ENCODE data around the gene OTUD1. TPM values are rescaled to one million over a fixed set of nuclear protein-coding genes. Genes with fewer than 3 reads are reported as not detected.

OTUD1 gene
- polyA plus RNA-seq, 1 donor from 2014 or later, result 6.0 TPM

DNA sequence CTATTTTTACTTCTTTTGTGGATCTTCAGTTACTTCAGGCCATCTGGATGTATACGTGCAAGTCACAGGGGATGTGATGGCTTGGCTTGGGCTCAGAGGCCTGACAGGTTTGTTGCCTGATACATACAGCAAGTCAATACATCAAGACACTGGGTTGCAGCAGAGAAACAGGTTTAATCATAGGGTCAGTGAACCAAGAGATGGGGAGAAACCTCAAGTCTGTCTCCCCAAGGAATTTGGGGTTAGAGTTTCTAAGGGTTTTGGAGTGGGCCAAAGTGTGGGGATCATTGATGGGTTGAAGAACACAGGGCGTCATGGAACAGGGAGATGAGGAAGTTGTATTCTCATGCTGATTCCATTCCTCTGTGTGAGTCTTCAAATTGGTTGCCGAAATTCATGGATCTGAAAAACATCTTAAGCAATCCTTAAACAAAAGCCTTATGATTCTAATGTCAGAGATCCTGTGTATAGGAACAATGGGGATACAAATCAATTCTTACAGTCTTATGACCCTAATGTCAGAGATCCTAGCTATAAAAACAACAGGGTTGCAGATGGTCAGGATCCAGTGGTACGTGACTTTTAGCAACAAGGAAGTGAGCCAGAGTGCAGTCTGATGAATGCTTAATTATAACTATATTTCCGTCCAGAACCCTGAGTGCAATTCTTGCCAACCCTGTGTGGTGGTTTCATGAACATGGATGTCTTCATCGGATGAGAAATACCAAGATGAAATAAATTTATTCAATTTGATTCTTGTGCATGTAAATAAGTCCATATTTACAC, 18.9 kb downstream of the OTUD1 start:
- Histone ChIP-seq H3F3A (ENCODE audit: insufficient read depth, low read length, poor library complexity, severe bottlenecking) (no peaks in the 10 kb centered on the region), H3K79me2 (replicated peaks; ENCODE audit: insufficient read depth, low read length) (no peaks in the 10 kb centered on the region), H3K4me2 (ENCODE audit: low read length) (no peak overlapping the region), H4K20me1 (ENCODE audit: insufficient read depth) (no peaks in the 10 kb centered on the region), H3K9ac (ENCODE audit: low read length) (no peak overlapping the region), H3K9me2 (ENCODE audit: insufficient read depth, low read length) (no peaks in the 10 kb centered on the region), H3K4me3 (ENCODE audit: low read length) (no peak overlapping the region), H3K9me3 (ENCODE audit: low read length) (no peaks in the 10 kb centered on the region), H3K27me3 (ENCODE audit: insufficient read depth, low read depth, low read length) (no peaks in the 10 kb centered on the region), H3K27ac (ENCODE audit: low read length) (no peak overlapping the region), H2AFZ (ENCODE audit: low read depth, low read length) (no peak overlapping the region), H3K36me3 (ENCODE audit: insufficient read depth, low read length) (no peaks in the 10 kb centered on the region)
- TF ChIP-seq EP300 (conservative IDR thresholded peaks at IDR 0.05; ENCODE audit: poor library complexity, severe bottlenecking) (no peak), RAD21 (conservative IDR thresholded peaks at IDR 0.05) (no peak), POLR2AphosphoS5 (IDR thresholded peaks at IDR 0.05) (no peak), EZH2 (IDR thresholded peaks at IDR 0.05; ENCODE audit: borderline replicate concordance, insufficient read depth, low read length, poor library complexity, severe bottlenecking) (no peak), TAF1 (IDR thresholded peaks at IDR 0.05; ENCODE audit: low read depth) (no peak), MXI1 (conservative IDR thresholded peaks at IDR 0.05; ENCODE audit: poor library complexity, severe bottlenecking) (no peak), SMC3 (conservative IDR thresholded peaks at IDR 0.05; ENCODE audit: poor library complexity) (no peak)
- TF ChIP-seq, protein P1, sequence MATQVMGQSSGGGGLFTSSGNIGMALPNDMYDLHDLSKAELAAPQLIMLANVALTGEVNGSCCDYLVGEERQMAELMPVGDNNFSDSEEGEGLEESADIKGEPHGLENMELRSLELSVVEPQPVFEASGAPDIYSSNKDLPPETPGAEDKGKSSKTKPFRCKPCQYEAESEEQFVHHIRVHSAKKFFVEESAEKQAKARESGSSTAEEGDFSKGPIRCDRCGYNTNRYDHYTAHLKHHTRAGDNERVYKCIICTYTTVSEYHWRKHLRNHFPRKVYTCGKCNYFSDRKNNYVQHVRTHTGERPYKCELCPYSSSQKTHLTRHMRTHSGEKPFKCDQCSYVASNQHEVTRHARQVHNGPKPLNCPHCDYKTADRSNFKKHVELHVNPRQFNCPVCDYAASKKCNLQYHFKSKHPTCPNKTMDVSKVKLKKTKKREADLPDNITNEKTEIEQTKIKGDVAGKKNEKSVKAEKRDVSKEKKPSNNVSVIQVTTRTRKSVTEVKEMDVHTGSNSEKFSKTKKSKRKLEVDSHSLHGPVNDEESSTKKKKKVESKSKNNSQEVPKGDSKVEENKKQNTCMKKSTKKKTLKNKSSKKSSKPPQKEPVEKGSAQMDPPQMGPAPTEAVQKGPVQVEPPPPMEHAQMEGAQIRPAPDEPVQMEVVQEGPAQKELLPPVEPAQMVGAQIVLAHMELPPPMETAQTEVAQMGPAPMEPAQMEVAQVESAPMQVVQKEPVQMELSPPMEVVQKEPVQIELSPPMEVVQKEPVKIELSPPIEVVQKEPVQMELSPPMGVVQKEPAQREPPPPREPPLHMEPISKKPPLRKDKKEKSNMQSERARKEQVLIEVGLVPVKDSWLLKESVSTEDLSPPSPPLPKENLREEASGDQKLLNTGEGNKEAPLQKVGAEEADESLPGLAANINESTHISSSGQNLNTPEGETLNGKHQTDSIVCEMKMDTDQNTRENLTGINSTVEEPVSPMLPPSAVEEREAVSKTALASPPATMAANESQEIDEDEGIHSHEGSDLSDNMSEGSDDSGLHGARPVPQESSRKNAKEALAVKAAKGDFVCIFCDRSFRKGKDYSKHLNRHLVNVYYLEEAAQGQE (IDR thresholded peaks at IDR 0.05; ENCODE audit: borderline replicate concordance), result no peak
- TF ChIP-seq, protein P2, sequence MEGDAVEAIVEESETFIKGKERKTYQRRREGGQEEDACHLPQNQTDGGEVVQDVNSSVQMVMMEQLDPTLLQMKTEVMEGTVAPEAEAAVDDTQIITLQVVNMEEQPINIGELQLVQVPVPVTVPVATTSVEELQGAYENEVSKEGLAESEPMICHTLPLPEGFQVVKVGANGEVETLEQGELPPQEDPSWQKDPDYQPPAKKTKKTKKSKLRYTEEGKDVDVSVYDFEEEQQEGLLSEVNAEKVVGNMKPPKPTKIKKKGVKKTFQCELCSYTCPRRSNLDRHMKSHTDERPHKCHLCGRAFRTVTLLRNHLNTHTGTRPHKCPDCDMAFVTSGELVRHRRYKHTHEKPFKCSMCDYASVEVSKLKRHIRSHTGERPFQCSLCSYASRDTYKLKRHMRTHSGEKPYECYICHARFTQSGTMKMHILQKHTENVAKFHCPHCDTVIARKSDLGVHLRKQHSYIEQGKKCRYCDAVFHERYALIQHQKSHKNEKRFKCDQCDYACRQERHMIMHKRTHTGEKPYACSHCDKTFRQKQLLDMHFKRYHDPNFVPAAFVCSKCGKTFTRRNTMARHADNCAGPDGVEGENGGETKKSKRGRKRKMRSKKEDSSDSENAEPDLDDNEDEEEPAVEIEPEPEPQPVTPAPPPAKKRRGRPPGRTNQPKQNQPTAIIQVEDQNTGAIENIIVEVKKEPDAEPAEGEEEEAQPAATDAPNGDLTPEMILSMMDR (IDR thresholded peaks at IDR 0.05; ENCODE audit: poor library complexity, severe bottlenecking), result no peak

DNA sequence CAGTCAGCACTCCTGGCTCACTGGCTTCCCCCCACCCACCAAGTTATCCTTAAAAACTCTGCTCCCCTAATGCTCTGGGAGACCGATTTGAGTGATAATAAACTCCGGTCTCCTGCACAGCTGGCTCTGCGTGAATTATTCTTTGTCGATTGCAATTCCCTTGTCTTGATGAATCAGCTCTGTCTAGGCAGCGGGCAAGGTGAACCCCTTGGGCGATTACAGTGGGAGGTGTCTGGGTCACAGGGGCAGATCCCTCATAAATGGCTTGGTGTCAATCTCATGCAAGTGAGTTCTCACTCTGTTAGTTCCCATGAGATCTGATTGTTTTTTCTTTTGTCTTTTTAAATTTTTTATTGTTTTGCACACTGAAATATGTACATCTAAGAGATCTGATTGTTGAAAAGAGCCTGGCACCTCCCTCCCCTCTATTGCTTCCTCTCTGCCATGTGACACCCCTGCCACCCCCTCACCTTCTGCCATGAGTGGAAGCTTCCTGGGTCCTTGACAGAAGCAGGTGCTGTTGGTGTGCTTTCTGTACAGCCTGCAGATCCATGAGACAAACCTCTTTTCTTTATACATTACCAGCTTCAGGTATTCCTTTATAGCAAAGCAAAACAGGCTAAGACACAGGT, 20.5 kb downstream of the OTUD1 start:
- Histone ChIP-seq H3K9me3 (ENCODE audit: low read length) (no peaks in the 10 kb centered on the region), H3K4me3 (ENCODE audit: low read length) (no peak overlapping the region), H3K36me3 (ENCODE audit: insufficient read depth, low read length) (no peaks in the 10 kb centered on the region), H2AFZ (ENCODE audit: low read depth, low read length) (no peak overlapping the region), H3K9me2 (ENCODE audit: insufficient read depth, low read length) (no peaks in the 10 kb centered on the region), H3K79me2 (replicated peaks; ENCODE audit: insufficient read depth, low read length) (no peaks in the 10 kb centered on the region), H3K9ac (ENCODE audit: low read length) (no peak overlapping the region), H4K20me1 (ENCODE audit: insufficient read depth) (no peaks in the 10 kb centered on the region), H3F3A (ENCODE audit: insufficient read depth, low read length, poor library complexity, severe bottlenecking) (no peaks in the 10 kb centered on the region), H3K4me2 (ENCODE audit: low read length) (no peak overlapping the region), H3K27ac (ENCODE audit: low read length) (no peak overlapping the region), H3K27me3 (ENCODE audit: insufficient read depth, low read depth, low read length) (no peaks in the 10 kb centered on the region)
- TF ChIP-seq, protein P1 (IDR thresholded peaks at IDR 0.05; ENCODE audit: borderline replicate concordance), result no peak
- TF ChIP-seq MXI1 (conservative IDR thresholded peaks at IDR 0.05; ENCODE audit: poor library complexity, severe bottlenecking), result no peak
- no peak for TF ChIP-seq EP300 (conservative IDR thresholded peaks at IDR 0.05; ENCODE audit: poor library complexity, severe bottlenecking)
- TF ChIP-seq TAF1 (IDR thresholded peaks at IDR 0.05; ENCODE audit: low read depth), result no peak
- no peak for TF ChIP-seq RAD21 (conservative IDR thresholded peaks at IDR 0.05)
- TF ChIP-seq EZH2 (IDR thresholded peaks at IDR 0.05; ENCODE audit: borderline replicate concordance, insufficient read depth, low read length, poor library complexity, severe bottlenecking), result no peak
- TF ChIP-seq SMC3 (conservative IDR thresholded peaks at IDR 0.05; ENCODE audit: poor library complexity), result no peak
- no peak for TF ChIP-seq POLR2AphosphoS5 (IDR thresholded peaks at IDR 0.05)
- TF ChIP-seq, protein P2 (IDR thresholded peaks at IDR 0.05; ENCODE audit: poor library complexity, severe bottlenecking), result no peak

All from neural cell (in vitro differentiated cells).